ENCODE data around the gene ARID5B. TPM values are rescaled to one million over a fixed set of nuclear protein-coding genes. Genes with fewer than 3 reads are reported as not detected.

Gene ARID5B
- total and polyA plus RNA-seq, 2 donors (not counting 3 experiments of a cell fraction or from before 2014, with no cell fraction given) = 5.6 to 8.9 TPM

DNA sequence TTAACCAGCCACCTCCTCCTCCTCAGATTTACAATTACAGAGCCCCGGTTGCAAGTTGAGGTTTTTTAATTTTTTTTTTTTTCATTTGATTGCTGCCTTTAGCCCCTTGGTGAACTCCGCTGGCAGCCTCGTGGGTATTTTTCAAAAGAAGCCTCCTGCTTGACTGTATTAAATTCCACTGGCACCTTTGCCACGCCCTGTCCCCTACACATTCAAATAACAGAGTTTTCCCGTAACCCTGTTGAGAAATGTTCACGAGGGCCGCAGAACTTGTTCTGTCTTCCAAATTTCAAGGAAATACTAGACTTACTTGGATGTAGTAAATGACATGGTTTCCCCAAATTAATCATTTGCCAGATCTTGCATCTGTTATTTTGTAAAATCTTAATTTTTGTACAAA is 167.0 kb downstream of the ARID5B start:
- no peak overlapping the region for H3K9ac ChIP-seq (replicated peaks; ENCODE audit: extremely low read depth, insufficient read depth, low read length)
- H3K9me1 ChIP-seq (replicated peaks; ENCODE audit: control insufficient read depth, extremely low read depth, insufficient read depth, low read length) = no peaks in the 10 kb centered on the region
- H2AFZ ChIP-seq (ENCODE audit: low read depth, low read length) = no peak overlapping the region
- DNase-seq (ENCODE audit: low read depth, low spot score) = no peak
- intact Hi-C loops (cut with micrococcal nuclease) = no loop called here
- H3K4me2 ChIP-seq (ENCODE audit: insufficient read depth, low read length) = no peak overlapping the region
- H3K9me3 ChIP-seq (replicated peaks; ENCODE audit: control insufficient read depth, insufficient read depth, low read length) = no peaks in the 10 kb centered on the region
- peaks cover 0 to 11% of the 10 kb centered on the region in 2 experiments for H3K36me3 ChIP-seq (ENCODE audit: control insufficient read depth in 2 of 2, extremely low read depth in 1 of 2, insufficient read depth in 2 of 2, low read length in 2 of 2)
- no peaks in the 10 kb centered on the region for H3K79me2 ChIP-seq (ENCODE audit: control insufficient read depth, insufficient read depth, low read length)
- TF ChIP-seq GATA2 (IDR thresholded peaks at IDR 0.05; ENCODE audit: insufficient read depth, insufficient read length, low read depth, low read length) (no peak), POLR2A (IDR thresholded peaks at IDR 0.05; ENCODE audit: low read depth, low read length) (no peak), EZH2 (IDR thresholded peaks at IDR 0.05; ENCODE audit: borderline replicate concordance, low read depth, low read length, severe bottlenecking) (no peak), POLR2AphosphoS5 (IDR thresholded peaks at IDR 0.05; ENCODE audit: insufficient read depth, low read depth, low read length) (no peak)
- H3K4me3 ChIP-seq (replicated peaks in 1 of 3; ENCODE audit: insufficient read depth in 1 of 3, low read depth in 1 of 3, low read length in 3 of 3) = no peak overlapping the region
- H3K27me3 ChIP-seq (ENCODE audit: control insufficient read depth in 2 of 2, insufficient read depth in 2 of 2, low read length in 2 of 2) = no peaks in the 10 kb centered on the region
- BruUV-seq (replicated peaks) = no TSS peak
- H3K27ac ChIP-seq (ENCODE audit: insufficient read depth, low read depth, low read length) = no peak overlapping the region
- no peak for FAIRE-seq
- CTCF ChIA-PET = interaction anchor here (1.0 kb wide), 1 partner anchor 22 kb away, joined by 3 read pairs; no protein-coding TSS in a partner anchor
- peaks cover 3% of the 10 kb centered on the region for H3K4me1 ChIP-seq (ENCODE audit: control insufficient read depth, extremely low read depth, insufficient read depth, low read length)
- POLR2A ChIA-PET = no interaction called here
- no peaks in the 10 kb centered on the region for H4K20me1 ChIP-seq (replicated peaks; ENCODE audit: control insufficient read depth, extremely low read depth, insufficient read depth, low read length)
- dilution Hi-C loops (cut with MboI; ENCODE audit: extremely low pct_ligation_motif_present, low sequenced_read_pairs) = no loop called here

DNA sequence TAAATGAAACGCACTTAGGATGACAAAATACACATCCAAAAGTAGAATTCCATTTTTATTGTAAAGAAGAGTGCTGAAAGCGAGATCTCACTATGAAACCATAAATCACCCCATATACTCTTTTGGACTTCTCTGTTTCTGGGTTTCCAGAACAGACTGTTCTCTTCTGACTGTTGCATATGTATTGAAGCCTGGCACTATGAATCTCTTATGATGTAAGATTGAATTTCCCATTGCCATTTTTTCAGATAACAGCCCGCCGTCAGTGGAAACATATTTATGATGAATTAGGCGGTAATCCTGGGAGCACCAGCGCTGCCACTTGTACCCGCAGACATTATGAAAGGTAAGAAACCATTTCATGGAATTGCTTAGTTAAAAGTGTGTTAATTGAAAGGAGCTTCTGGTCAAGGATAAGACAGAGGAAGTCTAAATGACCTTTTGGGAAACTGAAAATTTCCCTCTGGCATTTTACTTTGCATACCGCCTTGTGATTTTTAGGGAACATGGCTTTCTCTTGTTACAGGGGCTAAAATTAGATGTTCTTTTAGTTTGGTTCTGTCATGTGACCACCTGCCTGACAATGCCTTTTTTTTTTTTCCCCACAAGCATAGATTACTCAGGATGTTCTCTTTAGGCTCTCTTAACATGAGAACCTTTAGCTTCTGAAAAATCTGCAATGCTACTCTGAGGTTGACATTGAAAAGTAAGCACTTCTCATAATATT is 168.1 kb downstream of the ARID5B start:
- BruUV-seq (replicated peaks) = no TSS peak
- TF ChIP-seq GATA2 (IDR thresholded peaks at IDR 0.05; ENCODE audit: insufficient read depth, insufficient read length, low read depth, low read length) (no peak), EZH2 (IDR thresholded peaks at IDR 0.05; ENCODE audit: borderline replicate concordance, low read depth, low read length, severe bottlenecking) (no peak), POLR2A (IDR thresholded peaks at IDR 0.05; ENCODE audit: low read depth, low read length) (no peak), JUN (IDR thresholded peaks at IDR 0.05; ENCODE audit: borderline replicate concordance, insufficient read depth, insufficient read length, low read depth) (no peak), POLR2AphosphoS5 (IDR thresholded peaks at IDR 0.05; ENCODE audit: insufficient read depth, low read depth, low read length) (no peak), FOS (IDR thresholded peaks at IDR 0.05; ENCODE audit: borderline replicate concordance, insufficient read depth, low read length) (no peak), MYC (IDR thresholded peaks at IDR 0.05; ENCODE audit: low read depth, low read length) (no peak)
- TF ChIP-seq, protein P1, sequence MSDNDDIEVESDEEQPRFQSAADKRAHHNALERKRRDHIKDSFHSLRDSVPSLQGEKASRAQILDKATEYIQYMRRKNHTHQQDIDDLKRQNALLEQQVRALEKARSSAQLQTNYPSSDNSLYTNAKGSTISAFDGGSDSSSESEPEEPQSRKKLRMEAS (IDR thresholded peaks at IDR 0.05; ENCODE audit: insufficient read depth, insufficient read length) = no peak
- TF ChIP-seq, protein P2, sequence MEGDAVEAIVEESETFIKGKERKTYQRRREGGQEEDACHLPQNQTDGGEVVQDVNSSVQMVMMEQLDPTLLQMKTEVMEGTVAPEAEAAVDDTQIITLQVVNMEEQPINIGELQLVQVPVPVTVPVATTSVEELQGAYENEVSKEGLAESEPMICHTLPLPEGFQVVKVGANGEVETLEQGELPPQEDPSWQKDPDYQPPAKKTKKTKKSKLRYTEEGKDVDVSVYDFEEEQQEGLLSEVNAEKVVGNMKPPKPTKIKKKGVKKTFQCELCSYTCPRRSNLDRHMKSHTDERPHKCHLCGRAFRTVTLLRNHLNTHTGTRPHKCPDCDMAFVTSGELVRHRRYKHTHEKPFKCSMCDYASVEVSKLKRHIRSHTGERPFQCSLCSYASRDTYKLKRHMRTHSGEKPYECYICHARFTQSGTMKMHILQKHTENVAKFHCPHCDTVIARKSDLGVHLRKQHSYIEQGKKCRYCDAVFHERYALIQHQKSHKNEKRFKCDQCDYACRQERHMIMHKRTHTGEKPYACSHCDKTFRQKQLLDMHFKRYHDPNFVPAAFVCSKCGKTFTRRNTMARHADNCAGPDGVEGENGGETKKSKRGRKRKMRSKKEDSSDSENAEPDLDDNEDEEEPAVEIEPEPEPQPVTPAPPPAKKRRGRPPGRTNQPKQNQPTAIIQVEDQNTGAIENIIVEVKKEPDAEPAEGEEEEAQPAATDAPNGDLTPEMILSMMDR (IDR thresholded peaks at IDR 0.05; ENCODE audit: extremely low read depth in 1 of 2, insufficient read depth in 1 of 2, low read depth in 1 of 2, low read length in 2 of 2) = no peak
- H3K4me1 ChIP-seq (ENCODE audit: control insufficient read depth, extremely low read depth, insufficient read depth, low read length) = no peaks in the 10 kb centered on the region
- POLR2A ChIA-PET = no interaction called here
- intact Hi-C loops (cut with micrococcal nuclease) = no loop called here
- no peaks in the 10 kb centered on the region for H3K9me3 ChIP-seq (replicated peaks; ENCODE audit: control insufficient read depth, insufficient read depth, low read length)
- H3K9me1 ChIP-seq (replicated peaks; ENCODE audit: control insufficient read depth, extremely low read depth, insufficient read depth, low read length) = no peaks in the 10 kb centered on the region
- FAIRE-seq (no peak), DNase-seq (ENCODE audit: low read depth, low spot score) (no peak)
- H3K9ac ChIP-seq (replicated peaks; ENCODE audit: extremely low read depth, insufficient read depth, low read length) = no peak overlapping the region
- H4K20me1 ChIP-seq (replicated peaks; ENCODE audit: control insufficient read depth, extremely low read depth, insufficient read depth, low read length) = no peaks in the 10 kb centered on the region
- no peak overlapping the region for H3K4me2 ChIP-seq (ENCODE audit: insufficient read depth, low read length)
- no peak overlapping the region for H3K27ac ChIP-seq (ENCODE audit: insufficient read depth, low read depth, low read length)
- peaks cover 0 to 8% of the 10 kb centered on the region in 2 experiments for H3K36me3 ChIP-seq (ENCODE audit: control insufficient read depth in 2 of 2, extremely low read depth in 1 of 2, insufficient read depth in 2 of 2, low read length in 2 of 2)
- no peaks in the 10 kb centered on the region for H3K27me3 ChIP-seq (ENCODE audit: control insufficient read depth in 2 of 2, insufficient read depth in 2 of 2, low read length in 2 of 2)
- no peak overlapping the region for H3K4me3 ChIP-seq (replicated peaks in 1 of 3; ENCODE audit: insufficient read depth in 1 of 3, low read depth in 1 of 3, low read length in 3 of 3)
- dilution Hi-C loops (cut with MboI; ENCODE audit: extremely low pct_ligation_motif_present, low sequenced_read_pairs) = no loop called here
- CTCF ChIA-PET = interaction anchor here (1.0 kb wide), 1 partner anchor 24 kb away, joined by 3 read pairs; no protein-coding TSS in a partner anchor
- H2AFZ ChIP-seq (ENCODE audit: low read depth, low read length) = no peak overlapping the region
- H3K79me2 ChIP-seq (ENCODE audit: control insufficient read depth, insufficient read depth, low read length) = no peaks in the 10 kb centered on the region

Measured in endothelial cell of umbilical vein (primary cell).